ENCODE measurements around the gene KIF23. TPM values are rescaled to one million over a fixed set of nuclear protein-coding genes. Genes with fewer than 3 reads are reported as not detected.
A peak's percentile ranks its signal among the peaks of the same experiment; 100 is the strongest.

Gene KIF23
- total RNA-seq, result 10 to 100 TPM in 3 of 5 donors, 1 to 10 TPM in 2; 8.0 to 26.3 (median 17.1) TPM
- 1 to 10 TPM; 2.1 to 5.7 (median 2.4) TPM for polyA plus RNA-seq
- long read RNA-seq, donor 1, result 0 reads
- long read RNA-seq, donor 2, result 0 reads
- long read RNA-seq, donor 3, result 0 reads
- long read RNA-seq, donor 4, result 0 reads
- long read RNA-seq, donor 5, partial matches to known transcripts, result 0 of 3 reads
- long read RNA-seq, donor 5, other reads (novel, unspliced or antisense), result 0 of 3 reads
- long read RNA-seq, donor 6, partial matches to known transcripts, result 0 of 4 reads
- long read RNA-seq, donor 6, other reads (novel, unspliced or antisense), result 0 of 4 reads
- long read RNA-seq, donor 7, partial matches to known transcripts, result 0 of 1 reads
- long read RNA-seq, donor 7, other reads (novel, unspliced or antisense), result 0 of 1 reads
- long read RNA-seq, donor 8, partial matches to known transcripts, result 0 of 4 reads
- long read RNA-seq, donor 8, other reads (novel, unspliced or antisense), result 0 of 4 reads
- long read RNA-seq, donor 9, partial matches to known transcripts, result 0 of 4 reads
- long read RNA-seq, donor 9, other reads (novel, unspliced or antisense), result 0 of 4 reads
- long read RNA-seq, donor 10, partial matches to known transcripts, result 0 of 1 reads
- long read RNA-seq, donor 10, other reads (novel, unspliced or antisense), result 0 of 1 reads

DNA sequence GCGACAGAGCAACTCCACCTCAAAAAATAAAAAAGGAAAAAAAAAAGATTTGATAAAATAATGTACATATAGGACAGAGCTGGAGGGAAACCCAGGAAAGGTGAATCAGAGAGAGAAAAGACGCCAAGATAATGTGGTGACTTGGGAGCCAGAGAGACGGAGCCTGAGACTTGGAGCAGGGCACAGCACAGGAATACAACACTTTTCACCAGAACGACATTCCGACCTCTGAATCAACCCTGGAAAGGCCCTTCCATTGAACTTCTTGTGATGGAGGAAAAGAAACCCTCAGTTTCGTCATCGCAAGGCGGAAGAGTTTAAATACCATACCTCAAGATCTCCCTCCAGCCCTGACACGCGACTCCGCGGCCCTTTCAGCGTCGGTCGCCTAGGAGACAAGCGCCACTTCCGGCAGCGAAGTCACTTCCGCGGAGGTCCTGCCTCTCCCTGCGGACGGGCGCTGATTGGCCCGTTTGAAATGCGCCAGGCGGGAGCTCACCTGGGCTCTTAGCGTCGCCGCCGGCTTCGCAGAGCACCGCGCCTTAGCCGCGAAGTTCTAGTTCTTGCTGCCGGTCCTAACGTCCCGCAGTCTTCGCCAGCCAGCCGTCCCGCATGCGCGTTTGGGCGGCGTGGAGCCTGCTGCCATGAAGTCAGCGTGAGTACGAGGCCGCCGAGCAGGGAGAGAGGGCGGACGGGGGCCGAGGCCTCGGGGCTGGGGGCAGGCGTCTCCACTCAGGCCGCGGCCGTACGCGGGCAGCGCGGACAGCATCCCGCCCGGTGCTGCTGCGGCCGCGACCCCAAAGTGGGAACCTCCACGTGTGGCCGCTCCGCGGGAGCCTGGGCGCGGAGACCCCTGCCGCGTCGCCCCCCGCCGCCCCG lies at the start of gene KIF23:
TSS of gene KIF23 (plus strand) at position 528 of the 879 bp plus-strand sequence. CDS start at position 645, 117 bp downstream.
- TF ChIP-seq, protein P1, sequence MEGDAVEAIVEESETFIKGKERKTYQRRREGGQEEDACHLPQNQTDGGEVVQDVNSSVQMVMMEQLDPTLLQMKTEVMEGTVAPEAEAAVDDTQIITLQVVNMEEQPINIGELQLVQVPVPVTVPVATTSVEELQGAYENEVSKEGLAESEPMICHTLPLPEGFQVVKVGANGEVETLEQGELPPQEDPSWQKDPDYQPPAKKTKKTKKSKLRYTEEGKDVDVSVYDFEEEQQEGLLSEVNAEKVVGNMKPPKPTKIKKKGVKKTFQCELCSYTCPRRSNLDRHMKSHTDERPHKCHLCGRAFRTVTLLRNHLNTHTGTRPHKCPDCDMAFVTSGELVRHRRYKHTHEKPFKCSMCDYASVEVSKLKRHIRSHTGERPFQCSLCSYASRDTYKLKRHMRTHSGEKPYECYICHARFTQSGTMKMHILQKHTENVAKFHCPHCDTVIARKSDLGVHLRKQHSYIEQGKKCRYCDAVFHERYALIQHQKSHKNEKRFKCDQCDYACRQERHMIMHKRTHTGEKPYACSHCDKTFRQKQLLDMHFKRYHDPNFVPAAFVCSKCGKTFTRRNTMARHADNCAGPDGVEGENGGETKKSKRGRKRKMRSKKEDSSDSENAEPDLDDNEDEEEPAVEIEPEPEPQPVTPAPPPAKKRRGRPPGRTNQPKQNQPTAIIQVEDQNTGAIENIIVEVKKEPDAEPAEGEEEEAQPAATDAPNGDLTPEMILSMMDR (IDR thresholded peaks at IDR 0.05), result no peak
- TF ChIP-seq POLR2AphosphoS5 (IDR thresholded peaks at IDR 0.05), result peak in 1 of 3 donors; percentile 66
- Histone ChIP-seq H3K36me3 (peaks cover 0 to 5% (median 2%) of the 10 kb centered on the region in 4 donors), H3K4me3 (peak within 1 kb of the TSS; percentile 82 to 99 (median 88)), H3K27me3 (no peaks in the 10 kb centered on the region), H3K4me1 (peaks cover 11 to 23% (median 18%) of the 10 kb centered on the region in 4 donors), H3K9me3 (no peaks in the 10 kb centered on the region), H3K27ac (peak within 1 kb of the TSS in 4 of 5 donors; percentile 73 to 84 (median 82))
- 1 to 4% (median 2%) methylated on average over 31 to 78 of the region's 78 CpGs for whole genome bisulfite sequencing, 5 donors
- intact Hi-C loops (cut with DNase I; ENCODE audit: low total_unique reads), result no loop called here
- peak; percentile 91 to 98 for DNase-seq

DNA sequence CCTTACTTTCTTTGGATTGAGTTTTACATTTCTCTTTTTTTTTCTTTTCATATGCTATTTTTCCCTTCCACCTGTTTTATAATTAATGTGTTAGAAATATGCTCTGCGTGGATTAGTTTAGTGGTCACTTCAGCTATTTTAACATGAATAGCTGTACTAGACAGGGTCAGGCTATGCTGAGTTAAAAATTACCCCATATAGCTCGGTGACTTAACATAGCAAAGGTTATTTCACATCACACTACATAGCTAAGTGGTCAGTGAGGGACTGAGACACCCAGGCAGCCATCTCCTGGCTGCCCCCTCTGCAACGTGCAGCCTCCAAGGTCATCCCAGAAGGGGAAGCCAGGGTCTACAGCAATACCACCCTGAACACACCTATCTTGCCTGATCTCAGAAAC lies 46.9 kb upstream of the KIF23 start:
- DNase-seq, result no peak
- Histone ChIP-seq H3K36me3 (no peaks in the 10 kb centered on the region), H3K4me1 (no peaks in the 10 kb centered on the region), H3K4me3 (no peak overlapping the region), H3K27ac (no peak overlapping the region), H3K27me3 (no peaks in the 10 kb centered on the region), H3K9me3 (no peaks in the 10 kb centered on the region)
- intact Hi-C loops (cut with DNase I; ENCODE audit: low total_unique reads), result no loop called here
- WGBS, 5 donors, result 21 to 52% (median 41%) methylated on average over 3 of the region's 3 CpGs
- TF ChIP-seq POLR2A (IDR thresholded peaks at IDR 0.05) (no peak), EP300 (IDR thresholded peaks at IDR 0.05) (no peak), POLR2AphosphoS5 (IDR thresholded peaks at IDR 0.05) (no peak)
- TF ChIP-seq, protein P1 (IDR thresholded peaks at IDR 0.05), result no peak

- intact Hi-C loops (cut with DNase I; ENCODE audit: low total_unique reads), result no loop called here
- no peaks in the 10 kb centered on the region for H3K36me3 ChIP-seq
- no peak for TF ChIP-seq POLR2AphosphoS5 (IDR thresholded peaks at IDR 0.05)
- TF ChIP-seq POLR2A (IDR thresholded peaks at IDR 0.05), result no peak
- TF ChIP-seq, protein P1 (IDR thresholded peaks at IDR 0.05), result no peak
- TF ChIP-seq EP300 (IDR thresholded peaks at IDR 0.05), result no peak
- DNase-seq, result no peak
- no peaks in the 10 kb centered on the region for H3K9me3 ChIP-seq
- 68 to 94% (median 93%) methylated on average over 2 of the region's 2 CpGs for WGBS, 5 donors
- H3K4me3 ChIP-seq, result no peak overlapping the region
- H3K27ac ChIP-seq, result no peak overlapping the region
- no peaks in the 10 kb centered on the region for H3K4me1 ChIP-seq
- no peaks in the 10 kb centered on the region for H3K27me3 ChIP-seq
Observed at GRCh38 chr15:69369631-69370030, 44.5 kb upstream of the KIF23 start.

GRCh38 chr15:69373406-69373805 lies 40.7 kb upstream of the KIF23 start:
- WGBS, 5 donors, result 57 to 82% (median 66%) methylated on average over 6 of the region's 6 CpGs
- intact Hi-C loops (cut with DNase I; ENCODE audit: low total_unique reads), result no loop called here
- Histone ChIP-seq H3K4me1 (no peaks in the 10 kb centered on the region), H3K4me3 (no peak overlapping the region), H3K27me3 (no peaks in the 10 kb centered on the region), H3K36me3 (no peaks in the 10 kb centered on the region), H3K27ac (no peak overlapping the region), H3K9me3 (no peaks in the 10 kb centered on the region)
- TF ChIP-seq POLR2AphosphoS5 (IDR thresholded peaks at IDR 0.05) (no peak), POLR2A (IDR thresholded peaks at IDR 0.05) (no peak), EP300 (IDR thresholded peaks at IDR 0.05) (no peak)
- TF ChIP-seq, protein P1 (IDR thresholded peaks at IDR 0.05), result no peak
- no peak for DNase-seq
